ENCODE data around the gene WDR93. TPM values are rescaled to one million over a fixed set of nuclear protein-coding genes. Genes with fewer than 3 reads are reported as not detected.

Gene WDR93
- total RNA-seq, 1 experiment from 2014 or later = not detected

DNA sequence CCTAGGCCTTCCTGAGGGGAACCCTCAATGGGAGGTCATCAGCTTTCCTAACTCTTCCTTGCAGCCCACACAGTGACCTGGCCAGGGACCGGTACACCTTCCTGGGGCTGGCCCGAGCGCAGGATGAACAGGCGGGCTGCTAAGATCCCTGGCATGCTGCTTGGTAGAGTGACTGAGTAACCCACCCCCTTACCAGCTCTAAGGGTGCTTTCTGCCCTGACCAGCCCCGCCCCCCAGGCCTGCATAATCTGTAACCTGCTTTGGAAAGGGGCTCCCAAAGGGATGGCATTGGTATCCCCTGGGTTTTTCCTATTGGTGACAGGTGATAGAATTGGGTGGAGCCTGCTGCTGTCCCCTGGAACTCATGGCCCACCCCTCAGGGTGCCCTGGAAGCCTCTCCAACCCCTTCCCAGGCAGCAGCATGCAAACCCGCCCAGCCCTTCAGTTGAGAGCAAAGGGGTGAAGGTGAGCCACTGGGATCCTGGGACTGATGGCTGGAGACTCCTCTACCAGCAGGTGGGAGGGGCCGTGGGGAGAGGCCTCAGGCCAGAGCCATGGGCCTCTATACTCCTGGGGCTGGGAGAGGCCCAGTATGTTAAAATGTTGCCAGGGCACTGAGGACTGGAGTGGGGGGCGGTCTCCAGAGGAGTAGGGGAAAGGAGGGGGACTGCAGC lies 24.3 kb upstream of the WDR93 start:
- peak overlapping the region; percentile 35 for H3K4me3 ChIP-seq (ENCODE audit: low read depth, low read length, poor library complexity, severe bottlenecking)
- ChIA-PET CTCF (no interaction called here), POLR2A (ENCODE audit: low non-redundant PET) (no interaction called here)
- BruUV-seq (replicated peaks) = no TSS peak
- no peak overlapping the region for H3K27ac ChIP-seq (ENCODE audit: low read depth, low read length, poor library complexity, severe bottlenecking)
- peaks cover 3% of the 10 kb centered on the region for H3K4me1 ChIP-seq (ENCODE audit: insufficient read depth, low read length, poor library complexity, severe bottlenecking)
- DNase-seq (ENCODE audit: low spot score) = no peak
- H3K36me3 ChIP-seq (ENCODE audit: insufficient read depth, low read length, poor library complexity, severe bottlenecking) = no peaks in the 10 kb centered on the region
- TF ChIP-seq EZH2 (IDR thresholded peaks at IDR 0.05; ENCODE audit: borderline replicate concordance, low read depth, low read length, poor library complexity, severe bottlenecking) = no peak
- TF ChIP-seq, protein P1, sequence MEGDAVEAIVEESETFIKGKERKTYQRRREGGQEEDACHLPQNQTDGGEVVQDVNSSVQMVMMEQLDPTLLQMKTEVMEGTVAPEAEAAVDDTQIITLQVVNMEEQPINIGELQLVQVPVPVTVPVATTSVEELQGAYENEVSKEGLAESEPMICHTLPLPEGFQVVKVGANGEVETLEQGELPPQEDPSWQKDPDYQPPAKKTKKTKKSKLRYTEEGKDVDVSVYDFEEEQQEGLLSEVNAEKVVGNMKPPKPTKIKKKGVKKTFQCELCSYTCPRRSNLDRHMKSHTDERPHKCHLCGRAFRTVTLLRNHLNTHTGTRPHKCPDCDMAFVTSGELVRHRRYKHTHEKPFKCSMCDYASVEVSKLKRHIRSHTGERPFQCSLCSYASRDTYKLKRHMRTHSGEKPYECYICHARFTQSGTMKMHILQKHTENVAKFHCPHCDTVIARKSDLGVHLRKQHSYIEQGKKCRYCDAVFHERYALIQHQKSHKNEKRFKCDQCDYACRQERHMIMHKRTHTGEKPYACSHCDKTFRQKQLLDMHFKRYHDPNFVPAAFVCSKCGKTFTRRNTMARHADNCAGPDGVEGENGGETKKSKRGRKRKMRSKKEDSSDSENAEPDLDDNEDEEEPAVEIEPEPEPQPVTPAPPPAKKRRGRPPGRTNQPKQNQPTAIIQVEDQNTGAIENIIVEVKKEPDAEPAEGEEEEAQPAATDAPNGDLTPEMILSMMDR (conservative IDR thresholded peaks at IDR 0.05; ENCODE audit: low read depth, low read length) = no peak
- peaks cover 10% of the 10 kb centered on the region for H3K27me3 ChIP-seq (replicated peaks; ENCODE audit: insufficient read depth, low read depth, low read length, poor library complexity)
- intact Hi-C loops (cut with micrococcal nuclease; ENCODE audit: unreplicated experiment) = no loop called here
- no peaks in the 10 kb centered on the region for H3K9me3 ChIP-seq (ENCODE audit: low read depth, low read length, poor library complexity, severe bottlenecking)

DNA sequence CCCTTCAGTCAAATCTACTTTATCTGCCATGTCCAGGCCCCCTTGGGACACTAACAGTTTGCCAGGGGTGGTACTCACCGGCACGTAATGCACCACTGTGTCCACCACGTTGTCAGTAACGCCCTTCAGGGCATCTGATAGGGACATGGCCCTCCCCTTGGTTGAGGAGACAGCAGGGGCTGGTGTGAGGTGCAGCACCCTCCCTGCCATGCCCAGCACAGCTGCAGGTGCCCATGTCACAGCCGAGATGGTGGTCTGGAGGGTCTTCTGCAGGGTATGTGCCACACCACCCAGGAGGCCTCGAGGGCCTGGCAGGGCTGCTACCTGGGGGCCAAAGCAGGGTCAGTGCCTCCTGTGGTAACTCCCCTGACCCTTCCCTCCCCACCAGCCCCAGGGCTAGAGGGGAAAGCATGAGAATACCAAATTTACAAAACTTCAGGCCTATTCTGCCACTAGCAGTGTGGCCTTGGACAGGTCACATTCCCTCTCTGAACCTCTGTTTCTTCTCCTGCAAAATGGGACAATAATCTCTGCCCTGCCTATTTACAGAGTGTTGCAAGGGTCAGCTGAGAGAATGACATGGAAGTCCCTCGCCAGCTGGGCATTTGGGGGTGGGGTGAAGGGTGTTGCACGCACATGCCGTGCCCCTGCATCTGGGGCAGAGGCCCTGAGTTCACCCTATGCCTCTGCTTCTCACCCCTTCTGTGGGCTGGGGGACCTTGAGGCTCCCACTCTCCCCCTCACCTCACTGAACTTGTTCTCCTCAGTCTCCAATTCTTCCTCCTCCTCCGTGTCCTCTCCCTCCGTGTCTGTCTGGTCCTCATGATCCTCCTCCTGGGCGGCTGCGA lies 23.5 kb upstream of the WDR93 start:
- TF ChIP-seq, protein P1 (conservative IDR thresholded peaks at IDR 0.05; ENCODE audit: low read depth, low read length) = no peak
- TF ChIP-seq EZH2 (IDR thresholded peaks at IDR 0.05; ENCODE audit: borderline replicate concordance, low read depth, low read length, poor library complexity, severe bottlenecking) = no peak
- no peaks in the 10 kb centered on the region for H3K9me3 ChIP-seq (ENCODE audit: low read depth, low read length, poor library complexity, severe bottlenecking)
- POLR2A ChIA-PET (ENCODE audit: low non-redundant PET) = no interaction called here
- intact Hi-C loops (cut with micrococcal nuclease; ENCODE audit: unreplicated experiment) = no loop called here
- no TSS peak for BruUV-seq (replicated peaks)
- CTCF ChIA-PET = interaction anchor here (0.5 kb wide), 1 partner anchor 770 kb away, joined by 3 read pairs; no protein-coding TSS in a partner anchor
- no peak overlapping the region for H3K4me3 ChIP-seq (ENCODE audit: low read depth, low read length, poor library complexity, severe bottlenecking)
- DNase-seq (ENCODE audit: low spot score) = no peak
- H3K27ac ChIP-seq (ENCODE audit: low read depth, low read length, poor library complexity, severe bottlenecking) = no peak overlapping the region
- H3K27me3 ChIP-seq (replicated peaks; ENCODE audit: insufficient read depth, low read depth, low read length, poor library complexity) = peaks cover 10% of the 10 kb centered on the region
- H3K4me1 ChIP-seq (ENCODE audit: insufficient read depth, low read length, poor library complexity, severe bottlenecking) = peaks cover 3% of the 10 kb centered on the region
- H3K36me3 ChIP-seq (ENCODE audit: insufficient read depth, low read length, poor library complexity, severe bottlenecking) = no peaks in the 10 kb centered on the region

DNA sequence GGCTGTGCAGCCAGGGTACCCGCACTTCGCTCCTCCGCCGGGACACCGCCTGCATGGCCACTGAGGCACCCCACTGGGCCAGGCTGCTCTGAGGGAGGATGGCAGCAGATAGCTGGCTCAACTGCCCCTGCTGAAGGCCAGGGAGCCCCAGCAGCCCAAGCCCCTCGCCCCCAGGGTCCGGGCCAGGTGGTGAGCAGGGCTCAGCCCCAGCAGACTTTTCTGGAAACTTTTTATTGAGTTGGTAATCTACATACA lies 23.0 kb upstream of the WDR93 start:
- Histone ChIP-seq H3K36me3 (ENCODE audit: insufficient read depth, low read length, poor library complexity, severe bottlenecking) (no peaks in the 10 kb centered on the region), H3K4me3 (ENCODE audit: low read depth, low read length, poor library complexity, severe bottlenecking) (no peak overlapping the region), H3K4me1 (ENCODE audit: insufficient read depth, low read length, poor library complexity, severe bottlenecking) (peaks cover 3% of the 10 kb centered on the region), H3K9me3 (ENCODE audit: low read depth, low read length, poor library complexity, severe bottlenecking) (no peaks in the 10 kb centered on the region), H3K27ac (ENCODE audit: low read depth, low read length, poor library complexity, severe bottlenecking) (no peak overlapping the region), H3K27me3 (replicated peaks; ENCODE audit: insufficient read depth, low read depth, low read length, poor library complexity) (peaks cover 10% of the 10 kb centered on the region)
- CTCF ChIA-PET = no interaction called here
- no TSS peak for BruUV-seq (replicated peaks)
- DNase-seq (ENCODE audit: low spot score) = no peak
- POLR2A ChIA-PET (ENCODE audit: low non-redundant PET) = no interaction called here
- TF ChIP-seq, protein P1 (conservative IDR thresholded peaks at IDR 0.05; ENCODE audit: low read depth, low read length) = no peak
- no peak for TF ChIP-seq EZH2 (IDR thresholded peaks at IDR 0.05; ENCODE audit: borderline replicate concordance, low read depth, low read length, poor library complexity, severe bottlenecking)
- intact Hi-C loops (cut with micrococcal nuclease; ENCODE audit: unreplicated experiment) = no loop called here
